OCI-LY7 (cell line): ENCODE results near the gene BCDIN3D.

Source experiments
- EZH2phosphoT487 ChIP-seq: fragments of 200-600 bp; sonication (generic); IDR thresholded peaks from 2 replicates; pipeline ENCODE4 v1.6.1; 2018; ENCODE audit warnings: low read depth, borderline replicate concordance, mild to moderate bottlenecking, mixed run types, antibody characterized with exemption, low read length, moderate library complexity, mixed read lengths
- TF ChIP-seq, protein P1 (sequence below): fragments of 200-600 bp; sonication (generic); conservative IDR thresholded peaks from 2 replicates; pipeline ENCODE4 v1.5.1; 2014; ENCODE audit warnings: mild to moderate bottlenecking, antibody characterized with exemption, low read length, moderate library complexity, mixed read lengths

DNA sequence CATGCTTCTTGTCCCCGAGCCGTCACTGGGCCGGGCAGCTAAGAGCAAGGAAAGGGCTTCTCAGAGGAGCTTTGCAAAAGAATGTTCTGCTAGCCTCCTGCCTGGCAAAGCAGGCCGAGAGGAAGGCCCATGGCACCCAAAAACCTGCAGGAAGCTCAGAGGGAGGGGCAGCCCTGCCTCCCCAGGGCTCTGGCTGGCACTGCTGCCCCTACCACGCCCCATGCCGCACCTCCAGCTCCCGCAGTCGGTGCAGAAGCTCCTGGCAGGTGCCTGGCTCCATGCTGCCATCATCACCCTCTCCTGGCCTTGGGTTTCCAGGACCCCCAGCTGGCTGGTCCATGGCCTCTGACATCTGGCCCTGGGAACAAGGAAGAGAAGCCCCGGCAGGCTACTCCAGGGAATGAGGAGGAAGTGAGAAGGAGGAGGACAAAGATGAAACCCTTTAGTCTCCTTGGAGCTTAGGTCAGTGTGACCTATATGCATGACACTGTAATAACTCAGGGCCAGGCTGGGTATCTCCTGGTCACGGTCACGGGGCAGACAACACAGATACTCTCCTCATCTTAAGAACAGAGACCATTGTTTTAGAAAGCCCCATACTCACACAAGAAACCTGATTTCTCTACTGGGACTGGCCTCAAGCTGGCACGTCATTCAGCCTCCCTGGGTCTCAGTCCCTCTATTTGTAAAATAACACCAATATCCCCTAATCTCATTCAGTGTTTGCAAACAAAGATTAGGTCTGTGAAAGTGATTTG, 39.0 kb downstream of the BCDIN3D start:
- TF ChIP-seq, protein P1, sequence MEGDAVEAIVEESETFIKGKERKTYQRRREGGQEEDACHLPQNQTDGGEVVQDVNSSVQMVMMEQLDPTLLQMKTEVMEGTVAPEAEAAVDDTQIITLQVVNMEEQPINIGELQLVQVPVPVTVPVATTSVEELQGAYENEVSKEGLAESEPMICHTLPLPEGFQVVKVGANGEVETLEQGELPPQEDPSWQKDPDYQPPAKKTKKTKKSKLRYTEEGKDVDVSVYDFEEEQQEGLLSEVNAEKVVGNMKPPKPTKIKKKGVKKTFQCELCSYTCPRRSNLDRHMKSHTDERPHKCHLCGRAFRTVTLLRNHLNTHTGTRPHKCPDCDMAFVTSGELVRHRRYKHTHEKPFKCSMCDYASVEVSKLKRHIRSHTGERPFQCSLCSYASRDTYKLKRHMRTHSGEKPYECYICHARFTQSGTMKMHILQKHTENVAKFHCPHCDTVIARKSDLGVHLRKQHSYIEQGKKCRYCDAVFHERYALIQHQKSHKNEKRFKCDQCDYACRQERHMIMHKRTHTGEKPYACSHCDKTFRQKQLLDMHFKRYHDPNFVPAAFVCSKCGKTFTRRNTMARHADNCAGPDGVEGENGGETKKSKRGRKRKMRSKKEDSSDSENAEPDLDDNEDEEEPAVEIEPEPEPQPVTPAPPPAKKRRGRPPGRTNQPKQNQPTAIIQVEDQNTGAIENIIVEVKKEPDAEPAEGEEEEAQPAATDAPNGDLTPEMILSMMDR = no peak
- TF ChIP-seq EZH2phosphoT487 = no peak
